HEK293 (cell line): ENCODE results near the gene CDH10.

Experiments
- CTCF ChIA-PET: fragments of 350-600 bp; formaldehyde crosslinking; extraction: SDS; loops from one replicate; lab custom pipeline; 2021; ENCODE audit warnings: antibody characterized with exemption; lab: Yijun Ruan, JAX
- POLR2A ChIA-PET: fragments of 300-600 bp; formaldehyde crosslinking; extraction: SDS; loops from one replicate; lab custom pipeline; 2020; ENCODE audit warnings: antibody characterized with exemption, inconsistent platforms; lab: Yijun Ruan, JAX
- H3K27ac ChIP-seq: fragments of 200-500 bp; sonication (Bioruptor generic); 2 replicates; pipeline ENCODE4 v1.5.1; 2014; ENCODE audit warnings: low read depth, low read length, control low read depth, inconsistent platforms; ENCODE audit errors: extremely low read depth
- H3K36me3 ChIP-seq, 2 experiments: fragments of 200-500 bp in 1 of 2; sonication (Bioruptor generic) in 1 of 2; 1 replicate in 1 of 2; 2 replicates in 1 of 2; pipeline ENCODE4 v1.5.1; 2014 to 2017; ENCODE audit warnings: inconsistent platforms in 2 of 2, low read length in 2 of 2; ENCODE audit not compliant: control insufficient read depth in 2 of 2, insufficient read depth in 1 of 2
- H3K4me1 ChIP-seq: fragments of 200-500 bp; sonication (Bioruptor generic); 2 replicates; pipeline ENCODE4 v1.5.1; 2014; ENCODE audit warnings: mild to moderate bottlenecking, low read length, inconsistent platforms; ENCODE audit not compliant: control insufficient read depth, insufficient read depth
- H3K4me3 ChIP-seq: 2 replicates; pipeline ENCODE4 v1.5.1; 2011; ENCODE audit warnings: low read depth, mild to moderate bottlenecking, control low read depth, low read length, moderate library complexity
- H3K9me3 ChIP-seq: fragments of 200-500 bp; sonication (Bioruptor generic); 2 replicates; pipeline ENCODE4 v1.5.1; 2014; ENCODE audit warnings: low read depth, low read length, inconsistent platforms; ENCODE audit not compliant: control insufficient read depth, insufficient read depth
- BCL11A ChIP-seq: fragments of 450-650 bp; formaldehyde crosslinking; IDR thresholded peaks from 2 replicates; pipeline ENCODE4 v1.5.1; 2016; ENCODE audit warnings: low read depth, missing biosample characterization, missing genetic modification characterization
- BCL11B ChIP-seq: fragments of 450-650 bp; formaldehyde crosslinking; IDR thresholded peaks from 2 replicates; pipeline ENCODE4 v1.5.1; 2016; ENCODE audit warnings: low read depth, missing biosample characterization, missing genetic modification characterization
- KLF9 ChIP-seq: fragments of 450-650 bp; formaldehyde crosslinking; IDR thresholded peaks from 2 replicates; pipeline ENCODE4 v1.5.1; 2016; ENCODE audit warnings: missing biosample characterization, missing genetic modification characterization, low read depth
- PRDM1 ChIP-seq: fragments of 450-650 bp; formaldehyde crosslinking; IDR thresholded peaks from 2 replicates; pipeline ENCODE4; 2016; ENCODE audit warnings: missing biosample characterization, missing genetic modification characterization
- PRDM4 ChIP-seq: fragments of 450-650 bp; formaldehyde crosslinking; IDR thresholded peaks from 2 replicates; pipeline ENCODE4 v1.5.1; 2017; ENCODE audit warnings: missing biosample characterization, missing genetic modification characterization
- WT1 ChIP-seq: fragments of 450-650 bp; formaldehyde crosslinking; IDR thresholded peaks from 2 replicates; pipeline ENCODE4 v1.5.1; 2016; ENCODE audit warnings: missing biosample characterization, missing genetic modification characterization
- ZBTB17 ChIP-seq: fragments of 450-650 bp; formaldehyde crosslinking; IDR thresholded peaks from 2 replicates; pipeline ENCODE4 v1.5.1; 2016; ENCODE audit warnings: missing biosample characterization, missing genetic modification characterization
- ZIC2 ChIP-seq: fragments of 450-650 bp; formaldehyde crosslinking; IDR thresholded peaks from 2 replicates; pipeline ENCODE4 v1.5.1; 2016; ENCODE audit warnings: missing biosample characterization, missing genetic modification characterization
- ZNF2 ChIP-seq: fragments of 450-650 bp; formaldehyde crosslinking; IDR thresholded peaks from 2 replicates; pipeline ENCODE4 v1.5.1; 2016; ENCODE audit warnings: missing biosample characterization, missing genetic modification characterization
- ZNF239 ChIP-seq: fragments of 450-650 bp; formaldehyde crosslinking; IDR thresholded peaks from 2 replicates; pipeline ENCODE4 v1.5.1; 2016; ENCODE audit warnings: missing biosample characterization, missing genetic modification characterization
- ZNF248 ChIP-seq: fragments of 450-650 bp; formaldehyde crosslinking; IDR thresholded peaks from 2 replicates; pipeline ENCODE4 v1.5.1; 2017; ENCODE audit warnings: missing biosample characterization, missing genetic modification characterization
- ZNF274 ChIP-seq, 2 experiments: fragments of 200-500 bp in 1 of 2; fragments of 450-650 bp in 1 of 2; sonication (Bioruptor generic) in 1 of 2; formaldehyde crosslinking in 1 of 2; IDR thresholded peaks; 2 replicates each; pipeline versions ENCODE4 v1.5.1 to v1.6.1; 2014 to 2016; ENCODE audit warnings: borderline replicate concordance in 1 of 2, inconsistent platforms in 1 of 2, low read length in 1 of 2, missing biosample characterization in 1 of 2, missing genetic modification characterization in 1 of 2
- ZNF37A ChIP-seq: fragments of 450-650 bp; IDR thresholded peaks from 2 replicates; pipeline ENCODE4 v1.5.1; 2018; ENCODE audit warnings: missing biosample characterization, missing genetic modification characterization
- ZNF558 ChIP-seq: fragments of 450-650 bp; formaldehyde crosslinking; IDR thresholded peaks from 2 replicates; pipeline ENCODE4 v1.5.1; 2016; ENCODE audit warnings: missing biosample characterization, missing genetic modification characterization
- ZNF561 ChIP-seq: fragments of 450-650 bp; IDR thresholded peaks from 2 replicates; pipeline ENCODE4 v1.5.1; 2018; ENCODE audit warnings: missing biosample characterization, missing genetic modification characterization, borderline replicate concordance
- ZNF571 ChIP-seq: fragments of 450-650 bp; formaldehyde crosslinking; IDR thresholded peaks from 2 replicates; pipeline ENCODE4 v1.5.0; 2017; ENCODE audit warnings: missing biosample characterization, missing genetic modification characterization
- ZNF621 ChIP-seq: fragments of 450-650 bp; formaldehyde crosslinking; IDR thresholded peaks from 2 replicates; pipeline ENCODE4 v1.5.1; 2017; ENCODE audit warnings: missing biosample characterization, missing genetic modification characterization
- ZNF639 ChIP-seq: fragments of 450-650 bp; formaldehyde crosslinking; IDR thresholded peaks from 2 replicates; pipeline ENCODE4 v1.5.1; 2016; ENCODE audit warnings: missing biosample characterization, missing genetic modification characterization
- ZNF654 ChIP-seq: fragments of 450-650 bp; formaldehyde crosslinking; IDR thresholded peaks from 2 replicates; pipeline ENCODE4 v1.5.1; 2016; ENCODE audit warnings: low read depth, missing biosample characterization, missing genetic modification characterization
- ZNF660 ChIP-seq: fragments of 450-650 bp; IDR thresholded peaks from 2 replicates; pipeline ENCODE4 v1.5.1; 2018; ENCODE audit warnings: missing biosample characterization, mild to moderate bottlenecking, missing genetic modification characterization
- ZNF830 ChIP-seq: fragments of 450-650 bp; IDR thresholded peaks from 2 replicates; pipeline ENCODE4 v1.5.0; 2018; ENCODE audit warnings: missing biosample characterization, missing genetic modification characterization, low read depth, mild to moderate bottlenecking, moderate library complexity
- ZSCAN23 ChIP-seq: fragments of 450-650 bp; formaldehyde crosslinking; IDR thresholded peaks from 2 replicates; pipeline ENCODE4 v1.5.1; 2016; ENCODE audit warnings: missing biosample characterization, missing genetic modification characterization
- TF ChIP-seq, protein P1 (sequence below): fragments of 450-650 bp; formaldehyde crosslinking; IDR thresholded peaks from 2 replicates; pipeline ENCODE4 v1.5.1; 2016; ENCODE audit warnings: missing biosample characterization, missing genetic modification characterization
- TF ChIP-seq, protein P2 (sequence below): fragments of 450-650 bp; formaldehyde crosslinking; IDR thresholded peaks from 2 replicates; pipeline ENCODE4 v1.5.1; 2017; ENCODE audit warnings: missing biosample characterization, missing genetic modification characterization
- TF ChIP-seq, protein P3 (sequence below): fragments of 450-650 bp; formaldehyde crosslinking; IDR thresholded peaks from 2 replicates; pipeline ENCODE4 v1.5.1; 2017; ENCODE audit warnings: missing biosample characterization, missing genetic modification characterization
- TF ChIP-seq, protein P4 (sequence below): fragments of 450-650 bp; formaldehyde crosslinking; IDR thresholded peaks from 2 replicates; pipeline ENCODE4 v1.5.1; 2017; ENCODE audit warnings: missing biosample characterization, mild to moderate bottlenecking, missing genetic modification characterization, moderate library complexity

CDH10 gene

DNA sequence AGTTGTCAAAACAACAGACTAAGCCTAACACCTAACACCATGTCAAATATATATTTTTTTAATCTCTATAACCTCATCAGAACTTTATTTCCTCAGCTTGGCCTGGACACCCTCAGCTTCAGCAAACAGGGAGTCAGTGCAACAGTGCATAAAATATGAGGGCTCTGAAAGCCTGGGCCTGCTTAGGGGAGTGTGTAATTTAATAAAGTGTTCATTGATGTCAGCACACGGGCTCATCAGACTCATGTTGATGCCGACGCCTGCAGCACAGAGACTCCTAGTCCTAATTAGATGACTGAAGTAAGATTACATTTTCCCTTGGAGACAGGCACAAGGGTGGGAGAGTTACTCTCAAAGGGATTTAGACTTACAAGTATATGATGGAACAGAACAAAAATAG lies 37.8 kb downstream of the CDH10 start:
- Histone ChIP-seq H3K4me3 (no peak overlapping the region), H3K9me3 (no peaks in the 10 kb centered on the region), H3K4me1 (no peaks in the 10 kb centered on the region), H3K27ac (no peak overlapping the region), H3K36me3 (no peaks in the 10 kb centered on the region; a peak in 1 of 3 replicates)
- ChIA-PET POLR2A (no interaction called here), CTCF (no interaction called here)
- TF ChIP-seq ZSCAN23 (tag by site-specific recombination) (no peak), ZNF248 (tag by site-specific recombination) (no peak), KLF9 (tag by site-specific recombination) (no peak), ZNF660 (tag by site-specific recombination) (no peak), ZNF654 (tag by site-specific recombination) (no peak)
- TF ChIP-seq, protein P1, sequence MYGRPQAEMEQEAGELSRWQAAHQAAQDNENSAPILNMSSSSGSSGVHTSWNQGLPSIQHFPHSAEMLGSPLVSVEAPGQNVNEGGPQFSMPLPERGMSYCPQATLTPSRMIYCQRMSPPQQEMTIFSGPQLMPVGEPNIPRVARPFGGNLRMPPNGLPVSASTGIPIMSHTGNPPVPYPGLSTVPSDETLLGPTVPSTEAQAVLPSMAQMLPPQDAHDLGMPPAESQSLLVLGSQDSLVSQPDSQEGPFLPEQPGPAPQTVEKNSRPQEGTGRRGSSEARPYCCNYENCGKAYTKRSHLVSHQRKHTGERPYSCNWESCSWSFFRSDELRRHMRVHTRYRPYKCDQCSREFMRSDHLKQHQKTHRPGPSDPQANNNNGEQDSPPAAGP (tag by site-specific recombination) = no peak
- TF ChIP-seq, protein P2, sequence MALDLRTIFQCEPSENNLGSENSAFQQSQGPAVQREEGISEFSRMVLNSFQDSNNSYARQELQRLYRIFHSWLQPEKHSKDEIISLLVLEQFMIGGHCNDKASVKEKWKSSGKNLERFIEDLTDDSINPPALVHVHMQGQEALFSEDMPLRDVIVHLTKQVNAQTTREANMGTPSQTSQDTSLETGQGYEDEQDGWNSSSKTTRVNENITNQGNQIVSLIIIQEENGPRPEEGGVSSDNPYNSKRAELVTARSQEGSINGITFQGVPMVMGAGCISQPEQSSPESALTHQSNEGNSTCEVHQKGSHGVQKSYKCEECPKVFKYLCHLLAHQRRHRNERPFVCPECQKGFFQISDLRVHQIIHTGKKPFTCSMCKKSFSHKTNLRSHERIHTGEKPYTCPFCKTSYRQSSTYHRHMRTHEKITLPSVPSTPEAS = no peak

DNA sequence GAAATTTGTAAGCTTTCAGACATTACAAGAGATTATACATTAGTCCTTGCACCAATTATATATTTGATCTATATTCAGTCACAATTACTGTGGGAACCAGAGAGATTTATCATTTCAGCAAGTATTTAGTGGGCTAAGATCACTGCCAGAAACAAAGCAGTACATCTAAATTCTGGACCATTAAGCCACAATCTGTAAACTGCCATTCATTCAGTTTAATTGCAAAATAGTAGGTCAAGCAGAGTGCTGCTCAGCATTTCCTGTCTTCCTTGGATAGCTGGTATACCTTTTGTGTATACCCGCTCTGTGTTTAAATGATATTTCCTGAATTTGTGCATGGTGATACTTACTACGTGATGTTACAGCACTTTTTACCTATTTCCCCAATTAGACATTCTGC lies 42.6 kb downstream of the CDH10 start:
- CTCF ChIA-PET = no interaction called here
- no peaks in the 10 kb centered on the region for H3K4me1 ChIP-seq
- no peak overlapping the region for H3K27ac ChIP-seq

More for the DNA sequence above, 42.6 kb downstream of the CDH10 start:
- TF ChIP-seq PRDM4 (no peak), ZBTB17 (tag by site-specific recombination) (no peak), ZNF239 (tag by site-specific recombination) (no peak), ZNF621 (tag by site-specific recombination) (no peak), ZNF830 (tag by site-specific recombination) (no peak), ZIC2 (tag by site-specific recombination) (no peak), BCL11B (tag by site-specific recombination) (no peak), ZNF37A (tag by site-specific recombination) (no peak), ZNF660 (tag by site-specific recombination) (no peak), WT1 (tag by site-specific recombination) (no peak), ZNF558 (tag by site-specific recombination) (no peak), PRDM1 (no peak), ZNF2 (tag by site-specific recombination) (no peak), ZNF561 (no peak), ZNF571 (tag by site-specific recombination) (no peak), BCL11A (no peak), ZNF639 (no peak), ZNF274 (IDR thresholded peaks at IDR 0.05; ENCODE audit: low read length) (no peak), ZNF274 (tag by site-specific recombination; IDR thresholded peaks at IDR 0.05; ENCODE audit: borderline replicate concordance) (no peak)
- TF ChIP-seq, protein P3, sequence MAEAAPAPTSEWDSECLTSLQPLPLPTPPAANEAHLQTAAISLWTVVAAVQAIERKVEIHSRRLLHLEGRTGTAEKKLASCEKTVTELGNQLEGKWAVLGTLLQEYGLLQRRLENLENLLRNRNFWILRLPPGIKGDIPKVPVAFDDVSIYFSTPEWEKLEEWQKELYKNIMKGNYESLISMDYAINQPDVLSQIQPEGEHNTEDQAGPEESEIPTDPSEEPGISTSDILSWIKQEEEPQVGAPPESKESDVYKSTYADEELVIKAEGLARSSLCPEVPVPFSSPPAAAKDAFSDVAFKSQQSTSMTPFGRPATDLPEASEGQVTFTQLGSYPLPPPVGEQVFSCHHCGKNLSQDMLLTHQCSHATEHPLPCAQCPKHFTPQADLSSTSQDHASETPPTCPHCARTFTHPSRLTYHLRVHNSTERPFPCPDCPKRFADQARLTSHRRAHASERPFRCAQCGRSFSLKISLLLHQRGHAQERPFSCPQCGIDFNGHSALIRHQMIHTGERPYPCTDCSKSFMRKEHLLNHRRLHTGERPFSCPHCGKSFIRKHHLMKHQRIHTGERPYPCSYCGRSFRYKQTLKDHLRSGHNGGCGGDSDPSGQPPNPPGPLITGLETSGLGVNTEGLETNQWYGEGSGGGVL = no peak
- TF ChIP-seq, protein P4, sequence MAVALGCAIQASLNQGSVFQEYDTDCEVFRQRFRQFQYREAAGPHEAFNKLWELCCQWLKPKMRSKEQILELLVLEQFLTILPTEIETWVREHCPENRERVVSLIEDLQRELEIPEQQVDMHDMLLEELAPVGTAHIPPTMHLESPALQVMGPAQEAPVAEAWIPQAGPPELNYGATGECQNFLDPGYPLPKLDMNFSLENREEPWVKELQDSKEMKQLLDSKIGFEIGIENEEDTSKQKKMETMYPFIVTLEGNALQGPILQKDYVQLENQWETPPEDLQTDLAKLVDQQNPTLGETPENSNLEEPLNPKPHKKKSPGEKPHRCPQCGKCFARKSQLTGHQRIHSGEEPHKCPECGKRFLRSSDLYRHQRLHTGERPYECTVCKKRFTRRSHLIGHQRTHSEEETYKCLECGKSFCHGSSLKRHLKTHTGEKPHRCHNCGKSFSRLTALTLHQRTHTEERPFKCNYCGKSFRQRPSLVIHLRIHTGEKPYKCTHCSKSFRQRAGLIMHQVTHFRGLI (tag by site-specific recombination) = no peak
- Histone ChIP-seq H3K9me3 (no peaks in the 10 kb centered on the region), H3K36me3 (no peaks in the 10 kb centered on the region; a peak in 1 of 3 replicates), H3K4me3 (no peak overlapping the region)
- POLR2A ChIA-PET = no interaction called here
